Forelimb muscle (tissue), 1 donor: Measurements from ENCODE around the gene KATNB1. TPM values are rescaled to one million over a fixed set of nuclear protein-coding genes. Genes with fewer than 3 reads are reported as not detected.

Source experiments
- DNase-seq: peaks from one replicate; pipeline ENCODE4 v3.0.0-alpha.2; 2013; ENCODE audit warnings: low read depth
- polyA plus RNA-seq: library from polyadenylated mRNA; unstranded; fragments of 120-200 nt; gene quantifications from one replicate; pipeline ENCODE4 v1.2.1, GENCODE V29; 2013; ENCODE audit not compliant: insufficient read length

KATNB1 gene
- polyA plus RNA-seq = 44.6 TPM

- DNase-seq = no peak
Measured at GRCh38 chr16:57735755-57736418, at the start of gene KATNB1. Gene KATNB1 (plus strand): TSS chr16:57735770. CDS start chr16:57737244, 1,474 bp downstream.

- no peak for DNase-seq
Measured at GRCh38 chr16:57686577-57686976, 49.0 kb upstream of the KATNB1 start.

GRCh38 chr16:57687363-57687929, 48.1 kb upstream of the KATNB1 start:
- no peak for DNase-seq

- no peak for DNase-seq
Measured at GRCh38 chr16:57688487-57688986, 47.0 kb upstream of the KATNB1 start.

GRCh38 chr16:57688987-57689761, 46.4 kb upstream of the KATNB1 start:
- DNase-seq = no peak

GRCh38 chr16:57689762-57690558, 45.6 kb upstream of the KATNB1 start:
- no peak for DNase-seq

- no peak for DNase-seq
Measured at GRCh38 chr16:57690782-57691471, 44.6 kb upstream of the KATNB1 start.

GRCh38 chr16:57692636-57693035, 42.9 kb upstream of the KATNB1 start:
- no peak for DNase-seq

GRCh38 chr16:57693550-57693949, 42.0 kb upstream of the KATNB1 start:
- no peak for DNase-seq

- DNase-seq = no peak
Measured at GRCh38 chr16:57694231-57694724, 41.3 kb upstream of the KATNB1 start.

GRCh38 chr16:57694725-57695679, 40.6 kb upstream of the KATNB1 start, which contains the start of gene DRC7:
Gene DRC7 (plus strand): TSS chr16:57694806. CDS start chr16:57697950, 3,144 bp downstream.
- DNase-seq = no peak

GRCh38 chr16:57695680-57696069, 39.9 kb upstream of the KATNB1 start:
- no peak for DNase-seq

- DNase-seq = no peak
Measured at GRCh38 chr16:57696240-57696639, 39.3 kb upstream of the KATNB1 start.

GRCh38 chr16:57697896-57698537, 37.6 kb upstream of the KATNB1 start:
- DNase-seq = no peak

- no peak for DNase-seq
Measured at GRCh38 chr16:57698812-57699405, 36.7 kb upstream of the KATNB1 start.

GRCh38 chr16:57699481-57699880, 36.1 kb upstream of the KATNB1 start:
- DNase-seq = no peak

- no peak for DNase-seq
Measured at GRCh38 chr16:57699899-57700298, 35.7 kb upstream of the KATNB1 start.

GRCh38 chr16:57700781-57701551, 34.6 kb upstream of the KATNB1 start:
- DNase-seq = no peak
